Sigmoid colon (tissue), 7 donors: ENCODE measurements around the gene ARL8A. TPM values are rescaled to one million over a fixed set of nuclear protein-coding genes. Genes with fewer than 3 reads are reported as not detected.
"Not testable (repeated sequence)": the region's sequence is repeated elsewhere in the genome, so short reads cannot be mapped to it uniquely, and the experiment has no call there.

Experiments used
- DNase-seq: peaks from one replicate; pipeline ENCODE4 v3.0.0-alpha.2; 2019
- H3K27ac ChIP-seq, 4 donors: fragments of 200-600 bp; sonication (generic); one replicate each; pipeline ENCODE4 v1.5.1; 2016 to 2019; ENCODE audit warnings: mild to moderate bottlenecking in 1 of 4
- H3K27me3 ChIP-seq, 3 donors: fragments of 200-600 bp; sonication (generic); one replicate each; pipeline ENCODE4 v1.5.1; 2019; ENCODE audit warnings: mild to moderate bottlenecking in 1 of 3
- H3K36me3 ChIP-seq, 4 donors: fragments of 200-600 bp; sonication (generic); one replicate each; pipeline ENCODE4 v1.5.1; 2016 to 2019
- H3K4me1 ChIP-seq, 4 donors: fragments of 200-600 bp; sonication (generic); one replicate each; pipeline ENCODE4 v1.5.1; 2017 to 2019
- H3K4me3 ChIP-seq, 4 donors: fragments of 200-600 bp; sonication (generic); one replicate each; pipeline ENCODE4 v1.5.1; 2017 to 2019; ENCODE audit warnings: mild to moderate bottlenecking in 2 of 4, moderate library complexity in 1 of 4
- H3K9me3 ChIP-seq, 4 donors: fragments of 200-600 bp in 3 of 4; sonication (generic) in 3 of 4; one replicate each; pipeline versions ENCODE4 v1.5.1 to v1.6.1; 2013 to 2019
- CTCF ChIP-seq, 4 experiments: fragments of 450-650 bp in 3 of 4; fragments of 200-600 bp in 1 of 4; IDR thresholded peaks; one replicate each; pipeline ENCODE4 v1.5.1; 2016 to 2019; ENCODE audit warnings: antibody characterized with exemption in 4 of 4, mild to moderate bottlenecking in 3 of 4, moderate library complexity in 2 of 4
- EP300 ChIP-seq, 4 donors: sonication (generic); formaldehyde crosslinking; IDR thresholded peaks; one replicate each; pipeline ENCODE4 v1.6.1; 2017; ENCODE audit warnings: antibody characterized with exemption in 4 of 4
- POLR2A ChIP-seq, 2 donors: fragments of 450-650 bp; IDR thresholded peaks; one replicate each; pipeline ENCODE4 v1.6.1; 2016; ENCODE audit warnings: antibody characterized with exemption in 2 of 2, mild to moderate bottlenecking in 2 of 2, moderate library complexity in 2 of 2
- POLR2AphosphoS5 ChIP-seq, 4 donors: sonication (generic); formaldehyde crosslinking; IDR thresholded peaks; one replicate each; pipeline ENCODE4 v1.6.1; 2017; ENCODE audit warnings: antibody characterized with exemption in 4 of 4
- WGBS, 2 donors: extraction: QIAGEN DNeasy Blood & Tissue Kit; methylation state at CpG; one replicate each; pipeline ENCODE4 v1.1.7; 2013; 5-methylcytosine and 5-hydroxymethylcytosine counted together
- intact Hi-C: fragments of 100-400 bp; cut with DNase I; formaldehyde crosslinking; loops from one replicate; pipeline ENCODE4 v1.15.1; 2023
- polyA plus RNA-seq, 3 donors: library from polyadenylated mRNA; stranded (reverse); fragments of 200-250 nt; gene quantifications; one replicate each; pipeline ENCODE4 v1.2.3, GENCODE V29; 2013
- total RNA-seq, 4 donors: library from RNA; depleted of rRNA; stranded (reverse); fragments of >200 nt; gene quantifications; one replicate each; pipeline ENCODE4 v1.1.0, GENCODE V29; 2016
- donor health status: healthy with polysubstance abuse.
- donor health status: Bipolar disorder and iron deficiency.
- donor health status: healthy.

The ARL8A gene
- total and polyA plus RNA-seq, 7 donors = 13.8 to 29.0 (median 22.4) TPM

- H3K4me1 ChIP-seq = peaks cover 0 to 5% (median 0%) of the 10 kb centered on the region in 4 donors
- WGBS, 2 donors = 83 to 88% methylated on average over 7 of the region's 7 CpGs
- H3K4me3 ChIP-seq = no peak overlapping the region
- no peak overlapping the region for H3K27ac ChIP-seq
- no peaks in the 10 kb centered on the region for H3K36me3 ChIP-seq
- H3K27me3 ChIP-seq = peaks cover 0 to 22% (median 0%) of the 10 kb centered on the region in 3 donors
- no peaks in the 10 kb centered on the region for H3K9me3 ChIP-seq
- no peak for TF ChIP-seq POLR2AphosphoS5 (IDR thresholded peaks at IDR 0.05)
- TF ChIP-seq EP300 (IDR thresholded peaks at IDR 0.05) = no peak
- no peak for TF ChIP-seq CTCF (IDR thresholded peaks at IDR 0.05)
- no peak for TF ChIP-seq POLR2A (IDR thresholded peaks at IDR 0.05)
- intact Hi-C loops = no loop called here
- no peak for DNase-seq
These were observed 41.8 kb upstream of the ARL8A start for GRCh38 chr1:202186327-202186726.

GRCh38 chr1:202184750-202185460, 40.4 kb upstream of the ARL8A start:
- peaks cover 0 to 22% (median 0%) of the 10 kb centered on the region in 3 donors for H3K27me3 ChIP-seq
- intact Hi-C loops = no loop called here
- WGBS, 2 donors = 16 to 23% methylated on average over 19 of the region's 19 CpGs
- DNase-seq = peak; percentile 83
- H3K27ac ChIP-seq = no peak overlapping the region
- no peaks in the 10 kb centered on the region for H3K36me3 ChIP-seq
- H3K4me1 ChIP-seq = peaks cover 0 to 5% (median 0%) of the 10 kb centered on the region in 4 donors
- TF ChIP-seq CTCF (IDR thresholded peaks at IDR 0.05) (peak in 3 of 4 experiments; percentile 35 to 73 (median 42)), POLR2AphosphoS5 (IDR thresholded peaks at IDR 0.05) (no peak)
- H3K4me3 ChIP-seq = no peak overlapping the region
- no peaks in the 10 kb centered on the region for H3K9me3 ChIP-seq

- peaks cover 0 to 5% (median 0%) of the 10 kb centered on the region in 4 donors for H3K4me1 ChIP-seq
- no peak for TF ChIP-seq CTCF (IDR thresholded peaks at IDR 0.05)
- no peak for TF ChIP-seq POLR2A (IDR thresholded peaks at IDR 0.05)
- no peak for TF ChIP-seq EP300 (IDR thresholded peaks at IDR 0.05)
- no peak for TF ChIP-seq POLR2AphosphoS5 (IDR thresholded peaks at IDR 0.05)
- intact Hi-C loops = no loop called here
- 87 to 95% methylated on average over 8 of the region's 8 CpGs for WGBS, 2 donors
- H3K36me3 ChIP-seq = no peaks in the 10 kb centered on the region
- H3K4me3 ChIP-seq = no peak overlapping the region
- H3K27ac ChIP-seq = no peak overlapping the region
- H3K27me3 ChIP-seq = peaks cover 0 to 22% (median 0%) of the 10 kb centered on the region in 3 donors
- H3K9me3 ChIP-seq = no peaks in the 10 kb centered on the region
- DNase-seq = no peak
These were observed 37.7 kb upstream of the ARL8A start for GRCh38 chr1:202182040-202182877.

GRCh38 chr1:202181586-202181985, 37.0 kb upstream of the ARL8A start:
- H3K9me3 ChIP-seq = no peaks in the 10 kb centered on the region
- H3K27ac ChIP-seq = no peak overlapping the region
- H3K27me3 ChIP-seq = peaks cover 0 to 22% (median 0%) of the 10 kb centered on the region in 3 donors
- peaks cover 0 to 5% (median 0%) of the 10 kb centered on the region in 4 donors for H3K4me1 ChIP-seq
- 85 to 91% methylated on average over 7 of the region's 7 CpGs for WGBS, 2 donors
- H3K4me3 ChIP-seq = no peak overlapping the region
- TF ChIP-seq POLR2A (IDR thresholded peaks at IDR 0.05) (no peak), EP300 (IDR thresholded peaks at IDR 0.05) (no peak), POLR2AphosphoS5 (IDR thresholded peaks at IDR 0.05) (no peak), CTCF (IDR thresholded peaks at IDR 0.05) (no peak)
- intact Hi-C loops = no loop called here
- no peak for DNase-seq
- no peaks in the 10 kb centered on the region for H3K36me3 ChIP-seq

GRCh38 chr1:202180751-202181139, 36.2 kb upstream of the ARL8A start:
- peaks cover 0 to 22% (median 0%) of the 10 kb centered on the region in 3 donors for H3K27me3 ChIP-seq
- H3K36me3 ChIP-seq, H3K4me1 ChIP-seq, DNase-seq, H3K4me3 ChIP-seq, H3K27ac ChIP-seq, H3K9me3 ChIP-seq, intact Hi-C loops: not testable (repeated sequence)
- WGBS, 2 donors = 64 to 80% methylated on average over 2 of the region's 2 CpGs
